GM23248 (cell line): ENCODE measurements around the gene DOCK6. TPM values are rescaled to one million over a fixed set of nuclear protein-coding genes. Genes with fewer than 3 reads are reported as not detected.
A peak's percentile ranks its signal among the peaks of the same experiment; 100 is the strongest.
"Not testable (repeated sequence)": the region's sequence is repeated elsewhere in the genome, so short reads cannot be mapped to it uniquely, and the experiment has no call there.

Source experiments
- DNase-seq: peaks from one replicate; pipeline ENCODE4 v3.0.0-alpha.2; 2015
- H2AFZ ChIP-seq: fragments of 200-600 bp; sonication (generic); 2 replicates; pipeline ENCODE4 v1.6.1; 2016; ENCODE audit warnings: antibody characterized with exemption
- H3F3A ChIP-seq: fragments of 200-600 bp; sonication (generic); 2 replicates; pipeline ENCODE4 v1.6.1; 2016; ENCODE audit warnings: mild to moderate bottlenecking, antibody characterized with exemption, mixed run types; ENCODE audit not compliant: insufficient read depth
- H3K27ac ChIP-seq: fragments of 200-600 bp; sonication (generic); 2 replicates; pipeline ENCODE4 v1.5.1; 2016; ENCODE audit warnings: mild to moderate bottlenecking
- H3K27me3 ChIP-seq: fragments of 200-600 bp; sonication (generic); replicated peaks from 2 replicates; pipeline ENCODE4 v1.6.1; 2016; ENCODE audit warnings: mild to moderate bottlenecking; ENCODE audit not compliant: insufficient read depth
- H3K36me3 ChIP-seq: fragments of 200-600 bp; sonication (generic); 2 replicates; pipeline ENCODE4 v1.6.1; 2016; ENCODE audit warnings: low read depth, mild to moderate bottlenecking
- H3K4me1 ChIP-seq: fragments of 200-600 bp; sonication (generic); 2 replicates; pipeline ENCODE4 v1.6.1; 2016; ENCODE audit warnings: mild to moderate bottlenecking; ENCODE audit not compliant: insufficient read depth
- H3K4me2 ChIP-seq: fragments of 200-600 bp; sonication (generic); one replicate; pipeline ENCODE4 v1.6.1; 2016; ENCODE audit warnings: mild to moderate bottlenecking; ENCODE audit not compliant: unreplicated experiment
- H3K4me3 ChIP-seq: fragments of 200-600 bp; sonication (generic); 2 replicates; pipeline ENCODE4 v1.5.1; 2016; ENCODE audit warnings: mild to moderate bottlenecking
- H3K79me2 ChIP-seq: fragments of 200-600 bp; sonication (generic); 2 replicates; pipeline ENCODE4 v1.6.1; 2016; ENCODE audit warnings: mild to moderate bottlenecking; ENCODE audit not compliant: insufficient read depth
- H3K9ac ChIP-seq: fragments of 200-600 bp; sonication (generic); 2 replicates; pipeline ENCODE4 v1.6.1; 2016; ENCODE audit warnings: mild to moderate bottlenecking
- H3K9me2 ChIP-seq: fragments of 200-600 bp; sonication (generic); 2 replicates; pipeline ENCODE4 v1.6.1; 2016; ENCODE audit warnings: mixed run types, mild to moderate bottlenecking, moderate library complexity; ENCODE audit not compliant: insufficient read depth
- H3K9me3 ChIP-seq: fragments of 200-600 bp; sonication (generic); one replicate; pipeline ENCODE4 v1.6.1; 2017; ENCODE audit warnings: low read depth
- H4K20me1 ChIP-seq: fragments of 200-600 bp; sonication (generic); 2 replicates; pipeline ENCODE4 v1.6.0; 2016; ENCODE audit not compliant: insufficient read depth
- EZH2 ChIP-seq: fragments of 200-600 bp; sonication (generic); IDR thresholded peaks from 2 replicates; pipeline ENCODE4 v1.6.1; 2018; ENCODE audit warnings: antibody characterized with exemption, mild to moderate bottlenecking; ENCODE audit not compliant: insufficient read depth, poor library complexity, severe bottlenecking
- EZH2phosphoT487 ChIP-seq: fragments of 200-600 bp; sonication (generic); IDR thresholded peaks from 2 replicates; pipeline ENCODE4 v1.6.1; 2018; ENCODE audit warnings: antibody characterized with exemption, moderate library complexity, mild to moderate bottlenecking, low read depth; ENCODE audit not compliant: insufficient read depth
- WGBS, 2 experiments: methylation state at CpG; one replicate each; pipeline ENCODE4 v1.1.6; 2015 to 2017; ENCODE audit warnings: low lambda C conversion rate in 2 of 2, low coverage in 1 of 2; ENCODE audit errors: missing lambda C conversion rate in 2 of 2; 5-methylcytosine and 5-hydroxymethylcytosine counted together
- in situ Hi-C: fragments of 300-500 bp; cut with MboI; formaldehyde crosslinking; loops from 2 replicates; pipeline ENCODE4 v1.15.0; 2020
- polyA plus RNA-seq: library from polyadenylated mRNA; unstranded; fragments of >200 nt; fragmentation: Nextera tagmentation; extraction: Ambion mirVana; gene quantifications from 2 replicates; pipeline ENCODE4 v1.2.1, GENCODE V29; 2016
- total RNA-seq: library from RNA; depleted of rRNA; stranded (reverse); fragments of >200 nt; shearing (Covaris generic); gene quantifications from 2 replicates; pipeline ENCODE4 v1.2.3, GENCODE V29; 2014

DOCK6 gene
- total and polyA plus RNA-seq, 2 experiments from 2014 or later: 10.7 to 11.8 TPM

DNA sequence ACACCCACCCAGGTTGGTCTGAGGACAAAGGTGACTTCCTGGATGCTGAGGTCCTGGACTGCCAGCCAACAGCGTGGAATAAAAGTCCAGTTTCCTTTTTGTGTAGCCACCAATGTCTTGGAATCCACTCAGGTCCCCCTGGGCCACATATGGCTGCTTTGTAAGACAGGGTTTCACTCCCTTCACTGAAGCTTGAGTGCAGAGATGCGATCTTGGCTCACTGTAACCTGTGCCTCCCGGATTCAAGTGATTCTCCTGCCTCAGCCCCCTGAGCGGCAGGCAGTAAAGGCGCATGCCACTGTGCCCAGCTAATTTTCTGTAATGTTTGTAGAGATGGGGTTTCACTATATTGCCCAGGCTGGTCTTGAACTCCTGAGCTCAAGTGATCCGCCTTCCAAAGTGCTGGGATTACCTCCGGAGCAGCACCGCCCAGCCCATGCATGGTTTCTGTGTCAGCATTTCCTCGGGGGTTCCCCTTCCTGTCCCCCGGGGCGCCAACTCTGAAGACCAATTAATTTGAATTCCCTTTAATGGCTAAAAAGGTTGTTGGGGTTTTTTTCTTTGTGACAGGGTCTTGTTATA is 82.5 kb downstream of the DOCK6 start:
- H3K9me3 ChIP-seq: no peaks in the 10 kb centered on the region
- peaks cover 60% of the 10 kb centered on the region for H3K79me2 ChIP-seq
- H3K36me3 ChIP-seq: peaks cover 32% of the 10 kb centered on the region
- no peaks in the 10 kb centered on the region for H3K9me2 ChIP-seq
- no peak overlapping the region for H3K4me3 ChIP-seq
- H3K27me3 ChIP-seq: no peaks in the 10 kb centered on the region
- no peaks in the 10 kb centered on the region for H4K20me1 ChIP-seq
- H3F3A ChIP-seq: no peaks in the 10 kb centered on the region
- TF ChIP-seq EZH2phosphoT487 (no peak), EZH2 (no peak)
- in situ Hi-C loops: no loop called here
- H3K4me1 ChIP-seq: peaks cover 15% of the 10 kb centered on the region
- peak overlapping the region; percentile 18; the same call in 1 of the 2 replicates for H3K9ac ChIP-seq
- peak overlapping the region; percentile 13; the same call in 1 of the 2 replicates for H3K27ac ChIP-seq
- H3K4me2 ChIP-seq: no peak overlapping the region
- no peak overlapping the region for H2AFZ ChIP-seq
- 84 to 86% methylated on average over 11 of the region's 11 CpGs for WGBS, 2 experiments
- DNase-seq: no peak

DNA sequence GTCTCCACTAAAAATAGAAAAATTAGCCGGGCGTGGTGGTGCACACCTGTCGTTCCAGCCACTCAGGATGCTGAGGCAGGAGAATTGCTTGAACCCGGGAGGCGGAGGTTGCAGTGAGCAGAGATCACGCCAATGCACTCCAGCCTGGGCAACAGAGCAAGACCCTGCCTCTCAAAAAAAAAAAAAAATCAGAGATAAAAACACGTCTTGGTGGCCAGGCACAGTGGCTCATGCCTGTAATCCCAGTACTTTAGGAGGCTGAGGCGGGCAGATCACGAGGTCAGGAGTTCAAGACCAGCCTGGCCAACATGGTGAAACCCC is 83.2 kb downstream of the DOCK6 start:
- Histone ChIP-seq H3K36me3 (peaks cover 36% of the 10 kb centered on the region), H3K79me2 (peaks cover 53% of the 10 kb centered on the region), H3K4me1 (peaks cover 15% of the 10 kb centered on the region)
- H3K9ac ChIP-seq, H3K9me2 ChIP-seq, H3K27me3 ChIP-seq, H3K4me3 ChIP-seq, H4K20me1 ChIP-seq, DNase-seq, H3K4me2 ChIP-seq, H3K27ac ChIP-seq, H3F3A ChIP-seq, H3K9me3 ChIP-seq, H2AFZ ChIP-seq, in situ Hi-C loops: not testable (repeated sequence)
- 86 to 95% methylated on average over 9 of the region's 9 CpGs for WGBS, 2 experiments

DNA sequence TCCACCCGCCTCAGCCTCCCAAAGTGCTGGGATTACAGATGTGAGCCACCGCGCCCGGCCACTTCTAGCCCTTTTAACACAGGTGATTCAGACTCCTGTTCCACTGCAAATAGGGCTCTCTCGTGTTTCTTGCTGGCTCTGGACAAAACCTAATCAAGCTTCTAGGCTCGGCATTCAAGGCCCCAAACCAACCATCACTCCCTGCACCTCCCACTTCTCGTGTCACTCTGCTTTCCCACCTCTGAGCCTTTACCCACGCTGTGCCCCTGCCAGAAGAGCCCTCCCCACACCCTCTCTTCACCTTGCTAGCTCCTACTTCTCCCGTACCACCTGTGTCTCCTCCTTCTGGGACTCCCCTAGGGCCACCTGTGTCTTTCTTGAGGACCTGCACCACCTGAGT is 84.7 kb downstream of the DOCK6 start:
- Histone ChIP-seq H3K9me2 (no peaks in the 10 kb centered on the region), H2AFZ (no peak overlapping the region), H3K27ac (no peak overlapping the region), H3K36me3 (peaks cover 28% of the 10 kb centered on the region; the same call in 1 of the 2 replicates), H3K79me2 (peaks cover 38% of the 10 kb centered on the region), H3K4me1 (peaks cover 15% of the 10 kb centered on the region), H3K9me3 (no peaks in the 10 kb centered on the region), H3K27me3 (no peaks in the 10 kb centered on the region), H4K20me1 (no peaks in the 10 kb centered on the region), H3K4me3 (no peak overlapping the region), H3F3A (no peaks in the 10 kb centered on the region), H3K9ac (no peak overlapping the region), H3K4me2 (no peak overlapping the region)
- WGBS, 2 experiments: 95% methylated on average over 9 of the region's 9 CpGs
- no peak for DNase-seq
- in situ Hi-C loops: no loop called here
- no peak for TF ChIP-seq EZH2phosphoT487
- TF ChIP-seq EZH2: no peak

DNA sequence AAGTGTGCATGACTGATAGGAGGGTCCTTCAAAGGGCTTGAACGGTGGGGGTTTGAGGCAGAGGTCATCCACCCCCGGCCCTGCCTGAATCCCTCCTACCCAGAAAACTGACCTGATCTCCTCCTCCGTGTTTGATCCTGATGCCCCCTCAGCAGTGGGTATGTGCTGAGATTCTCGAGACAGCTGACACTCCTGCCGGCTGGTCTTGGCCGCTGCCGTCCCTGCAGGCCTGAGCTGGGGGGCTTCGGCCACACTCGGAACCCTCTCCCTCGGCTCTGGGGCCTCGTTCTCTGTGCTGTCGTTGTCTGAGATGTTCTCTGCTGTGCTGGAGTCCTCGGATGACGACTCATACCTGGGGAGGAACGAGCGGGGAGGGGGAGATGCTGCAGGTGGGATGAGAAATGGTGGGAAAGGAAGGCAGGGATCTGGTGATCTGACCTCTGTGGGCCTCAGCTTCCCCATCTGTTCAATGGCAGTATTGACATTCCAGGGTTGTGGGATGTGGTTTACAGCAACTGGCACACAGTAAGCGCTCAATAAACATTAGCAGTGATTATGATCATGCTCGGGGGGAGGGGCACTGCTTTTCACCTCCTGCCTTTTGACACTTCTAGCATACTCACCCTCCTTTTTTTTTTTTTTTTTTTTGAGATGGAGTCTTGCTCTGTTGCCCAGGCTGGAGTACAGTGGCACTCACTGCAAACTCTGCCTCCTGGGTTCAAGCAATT is 85.7 kb downstream of the DOCK6 start:
- H2AFZ ChIP-seq: no peak overlapping the region
- TF ChIP-seq EZH2 (no peak), EZH2phosphoT487 (no peak)
- H3K4me1 ChIP-seq: peaks cover 15% of the 10 kb centered on the region
- no peaks in the 10 kb centered on the region for H4K20me1 ChIP-seq
- no peaks in the 10 kb centered on the region for H3K9me3 ChIP-seq
- in situ Hi-C loops: no loop called here
- H3K4me3 ChIP-seq: no peak overlapping the region
- H3K79me2 ChIP-seq: peaks cover 28% of the 10 kb centered on the region
- no peak overlapping the region for H3K4me2 ChIP-seq
- H3K27ac ChIP-seq: no peak overlapping the region
- no peaks in the 10 kb centered on the region for H3F3A ChIP-seq
- WGBS, 2 experiments: 96 to 98% methylated on average over 18 of the region's 18 CpGs
- no peak for DNase-seq
- H3K36me3 ChIP-seq: peaks cover 24% of the 10 kb centered on the region; the same call in 1 of the 2 replicates
- H3K27me3 ChIP-seq: no peaks in the 10 kb centered on the region
- H3K9me2 ChIP-seq: no peaks in the 10 kb centered on the region
- H3K9ac ChIP-seq: no peak overlapping the region
